GM21526 (cell line): ENCODE measurements around the gene RNASET2.

Experiments used
- ATAC-seq: cut with Tn5 transposase; IDR thresholded peaks from one replicate; pipeline ENCODE4 v1.9.1; 2021; ENCODE audit warnings: moderate library complexity; ENCODE audit not compliant: unreplicated experiment, low FRiP score

Gene RNASET2

DNA sequence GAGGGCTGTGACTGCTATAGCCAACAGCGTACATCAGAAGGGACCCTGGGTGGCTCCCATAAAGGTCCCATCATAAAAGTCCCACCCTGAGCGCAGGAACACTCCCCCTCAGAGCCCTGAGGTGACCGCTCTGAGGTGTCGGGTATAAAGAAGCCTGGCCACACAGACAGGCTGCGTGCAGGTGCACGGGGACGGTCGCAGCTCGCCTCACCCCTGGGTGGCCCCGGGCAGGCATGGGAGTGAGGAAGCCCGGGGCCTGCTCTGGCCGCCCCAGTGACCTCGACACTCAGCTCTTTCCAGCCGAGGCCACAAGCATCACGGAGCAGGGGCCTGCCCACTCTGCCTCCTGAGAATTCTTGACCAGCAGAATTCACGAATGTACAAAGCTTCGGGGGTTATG, 14.4 kb upstream of the RNASET2 start:
- no peak for ATAC-seq

DNA sequence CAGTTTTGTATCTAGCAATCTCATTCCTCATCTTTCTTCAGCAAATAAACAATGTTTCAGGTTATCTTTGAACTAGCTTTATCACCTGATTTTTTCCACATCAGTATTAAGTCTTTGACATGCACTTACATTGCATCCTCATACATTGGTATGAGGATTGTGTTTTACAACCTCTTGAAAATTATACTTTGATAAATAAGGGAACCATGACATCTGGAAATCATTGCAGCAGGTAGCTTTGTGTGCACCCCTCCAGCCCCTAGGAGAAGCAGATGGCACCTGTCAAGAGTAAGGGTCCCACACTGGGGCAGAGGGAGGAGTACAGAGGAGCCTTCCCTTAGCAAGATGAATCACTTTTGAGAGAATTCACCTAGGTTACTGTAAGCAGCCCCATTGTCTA, 13.7 kb upstream of the RNASET2 start:
- ATAC-seq = no peak

DNA sequence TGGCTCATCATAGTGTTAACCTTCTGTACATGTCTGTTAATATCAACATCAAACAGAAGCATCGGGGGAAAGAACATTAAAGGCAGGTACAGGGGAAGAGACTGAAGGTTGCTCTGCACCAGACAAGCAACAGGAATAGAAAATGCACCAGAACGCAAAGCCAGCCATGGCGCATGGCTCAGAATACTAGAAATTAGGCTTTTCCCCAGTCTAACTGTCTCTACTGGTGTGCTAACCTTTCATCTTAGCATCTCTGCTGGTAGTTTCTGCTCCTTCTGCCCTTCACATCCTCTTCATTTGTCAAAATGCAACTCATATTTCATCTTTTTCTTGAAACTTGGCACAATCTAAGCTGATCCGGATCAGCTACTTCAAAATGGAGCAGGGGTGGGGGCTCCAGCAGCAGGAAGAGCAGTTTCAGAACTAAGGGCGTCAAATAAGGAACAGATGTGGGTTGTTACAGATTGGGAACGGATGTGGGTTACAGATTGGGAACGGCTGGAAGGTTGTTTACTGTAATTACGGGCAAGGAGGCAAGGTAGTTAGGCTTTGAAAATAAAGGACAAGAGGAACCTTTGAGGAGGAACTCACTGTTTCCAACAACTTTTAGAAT, 13.1 kb upstream of the RNASET2 start:
- no peak for ATAC-seq

- no peak for ATAC-seq
Measured at GRCh38 chr6:166966268-166966667, 9.9 kb upstream of the RNASET2 start.

GRCh38 chr6:166960609-166960978, 4.2 kb upstream of the RNASET2 start:
- no peak for ATAC-seq

DNA sequence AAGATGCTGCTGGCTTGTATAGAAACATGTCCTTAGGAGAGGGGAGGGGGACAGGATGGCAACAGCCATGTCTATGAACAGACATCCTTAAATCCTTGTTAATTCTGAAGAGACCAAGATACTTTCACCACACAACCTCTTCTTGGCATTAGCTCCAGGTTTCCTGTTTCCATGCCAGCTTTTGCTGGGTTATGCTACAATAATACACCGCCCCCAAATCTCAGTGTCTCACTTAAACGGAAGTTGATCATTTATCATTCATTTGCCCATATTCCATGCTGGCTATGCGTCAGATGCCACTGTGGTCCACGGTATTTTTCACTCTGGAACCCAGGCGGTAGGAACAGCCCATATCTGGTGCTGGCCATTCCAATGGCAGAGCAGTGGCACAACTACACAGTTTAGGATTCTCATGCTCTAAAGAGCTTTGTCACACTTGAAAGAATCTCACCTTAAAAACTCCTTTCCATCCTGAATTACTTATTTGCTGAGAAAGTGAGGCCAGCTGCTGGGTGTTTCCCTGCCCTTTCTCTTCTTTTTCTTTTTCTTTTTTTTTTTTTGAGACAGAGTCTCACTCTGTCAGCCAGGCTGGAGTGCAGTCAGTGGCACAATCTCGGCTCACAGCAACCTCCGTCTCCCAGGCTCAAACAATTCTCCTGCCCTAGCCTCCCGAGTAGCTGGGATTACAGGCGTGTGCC, 3.7 kb upstream of the RNASET2 start:
- ATAC-seq = no peak

DNA sequence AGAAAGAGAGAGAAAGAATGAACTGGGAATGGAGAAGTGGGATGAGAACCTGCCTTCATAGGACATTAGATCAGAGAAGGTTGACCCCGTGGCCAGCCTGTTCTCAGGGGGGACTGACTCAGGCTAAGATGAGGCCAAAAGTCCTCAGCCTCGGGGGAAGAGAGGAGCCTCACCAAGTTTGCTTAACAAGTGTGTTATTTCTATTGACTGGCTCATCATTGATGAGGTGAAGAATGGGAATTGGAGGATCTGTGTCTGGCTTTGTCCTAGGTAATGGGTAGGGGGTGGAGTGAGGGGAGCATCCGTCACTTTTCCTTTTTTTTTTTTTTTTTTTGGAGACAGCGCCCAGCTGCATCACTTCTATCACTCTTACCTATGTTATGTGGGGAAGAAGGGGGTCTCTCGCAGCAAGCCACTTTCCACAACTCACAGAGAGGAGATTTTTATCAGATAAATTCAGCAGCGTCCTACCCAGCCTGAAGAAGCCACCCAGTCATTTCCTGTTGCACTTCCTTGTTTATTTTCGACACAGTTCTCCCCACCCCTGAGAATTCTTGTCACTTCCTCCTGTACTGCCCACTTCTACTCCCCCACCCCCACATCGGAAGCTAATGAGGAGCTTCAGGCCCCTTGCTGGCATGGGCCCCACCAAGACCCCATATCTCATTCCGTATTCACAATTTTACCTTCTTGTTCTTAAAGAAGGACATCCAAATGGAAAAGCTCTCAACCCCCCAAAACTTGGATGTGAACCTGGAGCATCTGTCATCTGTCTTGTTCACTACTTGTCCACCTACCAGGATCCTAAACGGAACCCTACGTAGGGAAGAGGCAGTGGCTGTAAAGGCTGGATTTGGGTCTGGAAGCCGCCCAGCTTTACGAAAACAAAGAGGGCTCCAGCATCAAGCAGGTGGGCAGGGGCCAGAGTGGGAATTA, 2.8 kb upstream of the RNASET2 start:
- ATAC-seq = no peak

DNA sequence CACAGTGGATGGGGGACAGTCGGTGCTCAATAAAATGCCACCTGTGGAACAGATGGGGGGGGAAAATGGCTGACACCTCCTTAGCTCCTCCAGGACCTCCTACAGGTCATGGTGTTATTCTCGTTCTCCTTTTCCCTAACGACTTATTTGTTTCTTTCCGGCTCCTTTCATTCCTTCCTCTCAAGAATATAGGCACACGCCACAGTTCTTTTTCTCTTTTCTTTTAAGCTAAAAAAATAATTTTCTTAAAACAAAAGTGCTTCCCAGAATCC, 1.4 kb upstream of the RNASET2 start:
- no peak for ATAC-seq

GRCh38 chr6:166957087-166957804, 896 bp upstream of the RNASET2 start:
- peak; percentile 38 for ATAC-seq

GRCh38 chr6:166955865-166956443, 396 bp downstream of the RNASET2 start:
- peak; percentile 4 for ATAC-seq

DNA sequence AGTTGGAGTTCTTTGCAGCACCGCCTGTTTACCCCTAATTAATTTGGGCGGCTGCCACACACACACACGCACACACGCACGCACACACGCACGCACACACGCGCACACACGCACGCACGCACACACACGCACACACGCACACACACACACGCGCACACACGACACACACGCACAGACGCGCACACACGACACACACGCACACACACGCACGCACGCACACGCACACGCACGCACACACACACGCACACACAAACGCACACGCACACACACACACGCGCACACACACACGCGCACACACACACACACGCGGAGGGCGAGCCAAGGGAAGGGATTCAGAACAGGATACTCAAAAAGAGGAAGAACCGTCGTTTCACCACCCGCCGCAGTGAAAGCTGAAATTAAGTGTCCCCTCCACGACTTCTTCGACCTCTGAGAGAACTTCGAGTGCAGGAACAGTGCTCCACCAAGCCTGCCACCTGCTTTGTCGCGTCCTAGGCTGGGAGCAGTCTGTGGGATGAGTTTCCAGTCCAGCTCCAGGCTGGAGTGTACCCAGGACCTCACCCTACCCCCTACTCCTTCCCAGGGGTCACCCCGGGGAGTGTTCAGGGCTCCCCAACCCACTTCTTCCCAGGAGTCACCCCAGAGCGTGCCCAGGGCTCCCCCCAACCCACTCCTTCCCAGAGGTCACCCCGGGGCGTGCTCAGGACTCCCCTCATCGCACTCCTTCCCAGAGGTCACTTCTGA, 1.1 kb downstream of the RNASET2 start:
- no peak for ATAC-seq

GRCh38 chr6:166954118-166954713, 2.1 kb downstream of the RNASET2 start:
- no peak for ATAC-seq

DNA sequence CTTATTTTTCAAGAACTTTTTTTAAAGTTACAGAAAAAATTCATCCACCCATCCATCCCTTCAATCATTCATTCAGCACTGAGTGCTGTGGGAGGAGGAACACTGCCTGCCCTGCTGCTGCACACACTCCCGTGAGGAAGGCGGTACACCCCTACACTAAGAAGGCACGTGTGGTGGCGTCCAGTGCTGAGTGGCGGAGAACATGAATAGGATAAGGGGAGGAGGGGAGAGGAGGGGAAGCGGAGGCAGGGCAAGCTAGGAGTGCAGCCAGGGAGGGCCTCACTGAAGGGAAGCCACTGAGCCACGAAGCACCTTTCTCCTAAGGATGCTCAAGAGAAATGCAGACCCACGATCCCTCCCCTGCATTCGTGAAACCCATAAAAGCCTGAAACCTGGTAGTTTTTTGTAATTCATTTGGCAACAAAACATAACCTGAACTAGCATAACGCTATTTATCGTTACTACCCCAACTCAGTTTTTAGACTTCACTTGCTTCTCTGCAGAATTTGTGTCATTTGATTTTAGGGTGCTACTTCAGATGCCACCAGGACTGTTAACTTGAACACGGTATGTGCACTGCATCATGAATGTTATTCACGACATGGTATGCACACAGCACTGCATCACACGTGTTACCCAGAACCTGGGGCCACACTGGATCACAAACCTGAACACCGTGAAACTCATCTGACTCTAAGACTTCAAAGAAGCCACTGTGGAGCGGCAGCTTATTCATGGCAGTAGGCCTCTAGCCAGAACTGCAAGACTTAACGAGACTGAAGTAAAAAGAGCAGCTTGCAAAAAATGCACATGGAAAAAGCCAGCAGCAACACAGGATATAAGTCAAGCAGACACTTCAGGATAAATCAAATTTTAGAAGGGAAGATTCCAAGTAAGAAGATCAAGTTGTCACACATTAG, 3.5 kb downstream of the RNASET2 start:
- ATAC-seq = no peak

DNA sequence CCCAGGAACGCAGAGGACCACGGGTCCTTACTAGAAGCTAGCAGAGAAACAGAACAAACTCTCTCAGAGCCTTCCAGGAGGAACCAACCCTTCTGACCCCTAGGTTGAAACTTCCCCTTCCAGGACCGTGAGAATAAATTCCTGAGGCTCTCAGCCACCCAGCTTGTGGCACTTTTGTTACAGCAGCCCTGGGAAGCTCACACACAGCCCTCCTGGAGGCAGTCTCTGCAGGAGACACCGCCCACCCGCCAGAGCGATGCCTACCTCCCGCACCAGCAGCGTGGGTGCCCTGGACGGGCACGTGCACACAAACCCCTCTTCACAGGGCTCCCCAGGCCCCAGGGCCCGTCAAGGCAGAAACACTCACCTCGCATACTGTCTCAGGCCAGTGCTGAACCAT, 4.2 kb downstream of the RNASET2 start:
- ATAC-seq = no peak

DNA sequence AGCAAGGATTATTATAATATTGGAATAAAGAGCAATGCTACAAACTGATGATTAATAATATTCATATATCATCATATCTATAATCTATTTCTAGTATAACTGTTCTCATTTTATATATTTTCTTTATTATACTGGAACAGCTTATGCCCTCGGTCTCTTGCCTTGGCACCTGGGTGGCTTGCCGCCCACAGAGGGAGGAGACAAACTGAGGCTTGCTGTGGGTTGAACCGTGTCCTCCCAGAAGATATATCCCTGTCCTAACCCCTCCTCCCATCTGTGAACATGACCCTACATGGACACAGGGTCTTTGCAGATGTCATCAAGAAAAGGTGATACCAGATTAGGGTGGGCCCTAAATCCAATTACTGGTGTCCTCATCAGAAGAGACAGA, 4.7 kb downstream of the RNASET2 start:
- ATAC-seq = no peak

- peak; percentile 86 for ATAC-seq
Measured at GRCh38 chr6:166950892-166951669, 5.3 kb downstream of the RNASET2 start.

DNA sequence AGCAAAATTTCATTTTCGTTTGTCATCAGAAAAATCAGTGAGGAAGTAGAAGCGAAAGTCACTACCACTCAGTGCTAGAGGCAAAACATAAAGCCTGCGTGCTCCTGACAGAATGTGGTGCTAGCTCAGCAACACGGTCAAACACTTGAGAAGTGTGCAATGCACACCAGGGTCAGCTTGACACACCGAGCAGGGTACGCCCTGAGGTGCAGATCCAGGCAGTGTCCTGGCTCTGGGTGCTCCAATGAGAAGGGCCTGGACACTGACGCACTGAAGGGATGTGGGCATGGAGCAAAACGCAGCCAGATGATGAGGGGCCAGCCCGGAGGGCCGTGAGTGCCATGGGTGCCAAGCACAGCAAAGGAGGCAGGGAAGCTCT, 5.9 kb downstream of the RNASET2 start:
- peak; percentile 47 for ATAC-seq
